ENCODE data around the gene FLNB.
A peak's percentile ranks its signal among the peaks of the same experiment; 100 is the strongest.

FLNB gene

GRCh38 chr3:58164906-58165821 is 156.9 kb downstream of the FLNB start:
- DNase-seq = no peak

GRCh38 chr3:58167431-58168351 is 159.5 kb downstream of the FLNB start:
- DNase-seq = peak; percentile 64 to 82 (median 70)

GRCh38 chr3:58168498-58168897 is 160.3 kb downstream of the FLNB start:
- DNase-seq = no peak

GRCh38 chr3:58169371-58169770 is 161.1 kb downstream of the FLNB start:
- DNase-seq = no peak

- no peak for DNase-seq
Observed at GRCh38 chr3:58170376-58170775, 162.2 kb downstream of the FLNB start.

- no peak for DNase-seq
Observed at GRCh38 chr3:58171126-58171525, 162.9 kb downstream of the FLNB start.

GRCh38 chr3:58173029-58173668 is 164.9 kb downstream of the FLNB start:
- no peak for DNase-seq

GRCh38 chr3:58173669-58174398 is 165.6 kb downstream of the FLNB start:
- peak in 2 of 4 experiments; percentile 22 to 37 for DNase-seq

GRCh38 chr3:58175187-58175436 is 166.9 kb downstream of the FLNB start:
- DNase-seq = no peak

- DNase-seq = peak in 2 of 4 experiments; percentile 19 to 23
Observed at GRCh38 chr3:58175437-58176184, 167.4 kb downstream of the FLNB start.

GRCh38 chr3:58176185-58176530 is 167.9 kb downstream of the FLNB start:
- no peak for DNase-seq

- no peak for DNase-seq
Observed at GRCh38 chr3:58176827-58177489, 168.7 kb downstream of the FLNB start.

- DNase-seq = peak; percentile 91 to 96 (median 94)
Observed at GRCh38 chr3:58177747-58178527, 169.7 kb downstream of the FLNB start.

- no peak for DNase-seq
Observed at GRCh38 chr3:58178528-58179234, 170.5 kb downstream of the FLNB start.

- DNase-seq = no peak
Observed at GRCh38 chr3:58179235-58180098, 171.2 kb downstream of the FLNB start.

- DNase-seq = no peak
Observed at GRCh38 chr3:58180099-58180880, 172.1 kb downstream of the FLNB start.

- no peak for DNase-seq
Observed at GRCh38 chr3:58180940-58181587, 172.8 kb downstream of the FLNB start.

Measured in suppressor macrophage (primary cell).